Measurements from ENCODE around the gene NGLY1.

The NGLY1 gene

GRCh38 chr3:25748189-25748588 is 35.1 kb downstream of the NGLY1 start:
- TF ChIP-seq CTCF (IDR thresholded peaks at IDR 0.05; ENCODE audit: low read depth, low read length, missing control alignments), result no peak
- no peak for DNase-seq (ENCODE audit: extremely low read depth, low read depth)
- no peak overlapping the region for H3K4me3 ChIP-seq (replicated peaks; ENCODE audit: low read depth, low read length)

GRCh38 chr3:25747033-25747432 is 36.2 kb downstream of the NGLY1 start:
- no peak for TF ChIP-seq CTCF (IDR thresholded peaks at IDR 0.05; ENCODE audit: low read depth, low read length, missing control alignments)
- no peak for DNase-seq (ENCODE audit: extremely low read depth, low read depth)
- no peak overlapping the region for H3K4me3 ChIP-seq (replicated peaks; ENCODE audit: low read depth, low read length)

- no peak for TF ChIP-seq CTCF (IDR thresholded peaks at IDR 0.05; ENCODE audit: low read depth, low read length, missing control alignments)
- no peak overlapping the region for H3K4me3 ChIP-seq (replicated peaks; ENCODE audit: low read depth, low read length)
Observed at GRCh38 chr3:25744470-25744869, 38.8 kb downstream of the NGLY1 start.

GRCh38 chr3:25728101-25728500 is 55.1 kb downstream of the NGLY1 start:
- no peak for DNase-seq (ENCODE audit: extremely low read depth, low read depth)

More at GRCh38 chr3:25744470-25744869, 38.8 kb downstream of the NGLY1 start:
- DNase-seq (ENCODE audit: extremely low read depth, low read depth), result no peak

GRCh38 chr3:25727316-25727715 is 55.9 kb downstream of the NGLY1 start:
- TF ChIP-seq CTCF (IDR thresholded peaks at IDR 0.05; ENCODE audit: low read depth, low read length, missing control alignments), result no peak

More at GRCh38 chr3:25728101-25728500, 55.1 kb downstream of the NGLY1 start:
- no peak for TF ChIP-seq CTCF (IDR thresholded peaks at IDR 0.05; ENCODE audit: low read depth, low read length, missing control alignments)
- H3K4me3 ChIP-seq (replicated peaks; ENCODE audit: low read depth, low read length), result no peak overlapping the region

GRCh38 chr3:25725810-25726209 is 57.4 kb downstream of the NGLY1 start:
- no peak for TF ChIP-seq CTCF (IDR thresholded peaks at IDR 0.05; ENCODE audit: low read depth, low read length, missing control alignments)
- DNase-seq (ENCODE audit: extremely low read depth, low read depth), result no peak
- H3K4me3 ChIP-seq (replicated peaks; ENCODE audit: low read depth, low read length), result no peak overlapping the region

More at GRCh38 chr3:25727316-25727715, 55.9 kb downstream of the NGLY1 start:
- no peak overlapping the region for H3K4me3 ChIP-seq (replicated peaks; ENCODE audit: low read depth, low read length)
- no peak for DNase-seq (ENCODE audit: extremely low read depth, low read depth)

- H3K4me3 ChIP-seq (replicated peaks; ENCODE audit: low read depth, low read length), result no peak overlapping the region
- TF ChIP-seq CTCF (IDR thresholded peaks at IDR 0.05; ENCODE audit: low read depth, low read length, missing control alignments), result no peak
- DNase-seq (ENCODE audit: extremely low read depth, low read depth), result no peak
Observed at GRCh38 chr3:25724948-25725645, 58.1 kb downstream of the NGLY1 start.
